CD4-positive, alpha-beta T cell (primary cell): ENCODE data around the gene DDX31. TPM values are rescaled to one million over a fixed set of nuclear protein-coding genes. Genes with fewer than 3 reads are reported as not detected.

Source experiments
- ATAC-seq: fragments of 200-7000 bp; cut with Tn5 transposase; one replicate; pipeline ENCODE4 v1.10.0; 2022; ENCODE audit warnings: mild to moderate bottlenecking; ENCODE audit not compliant: poor library complexity
- CTCF ChIA-PET: fragments of 350-600 bp; sonication (Branson Sonifier 250); formaldehyde crosslinking; loops from one replicate; lab custom pipeline; 2021; ENCODE audit warnings: antibody characterized with exemption, inconsistent platforms; lab: Charles Lee
- POLR2A ChIA-PET: fragments of 350-600 bp; sonication (Branson Sonifier 250); formaldehyde crosslinking; loops from one replicate; lab custom pipeline; 2021; ENCODE audit warnings: antibody characterized with exemption, inconsistent platforms; lab: Charles Lee
- DNase-seq, 14 experiments: peaks; one replicate each; pipeline ENCODE4 v3.0.0-alpha.2; 2013 to 2020; ENCODE audit warnings: mixed read lengths in 2 of 14
- H3K27ac ChIP-seq, 2 donors: one replicate each; pipeline versions ENCODE4 v1.5.1 to v1.7.0; 2013; ENCODE audit warnings: low read length in 2 of 2, low read depth in 1 of 2, mild to moderate bottlenecking in 1 of 2
- H3K27me3 ChIP-seq, 2 experiments: 1 replicate in 1 of 2; 2 replicates in 1 of 2; pipeline versions ENCODE4 v1.6.1 to v1.7.0; 2013; ENCODE audit warnings: low read length in 2 of 2, control low read depth in 1 of 2, mild to moderate bottlenecking in 1 of 2, moderate library complexity in 1 of 2; ENCODE audit not compliant: insufficient read depth in 2 of 2, control insufficient read depth in 1 of 2
- H3K36me3 ChIP-seq: one replicate; pipeline ENCODE4 v1.6.1; 2013; ENCODE audit warnings: low read length, control low read depth; ENCODE audit not compliant: insufficient read depth
- H3K4me1 ChIP-seq: one replicate; pipeline ENCODE4 v1.6.1; 2013; ENCODE audit warnings: low read length, control low read depth; ENCODE audit not compliant: insufficient read depth
- H3K4me3 ChIP-seq: one replicate; pipeline ENCODE4 v1.5.1; 2013; ENCODE audit warnings: mild to moderate bottlenecking, low read length, moderate library complexity
- H3K9me3 ChIP-seq, 2 experiments: 1 replicate in 1 of 2; 2 replicates in 1 of 2; pipeline versions ENCODE4 v1.6.1 to v1.7.0; 2013; ENCODE audit warnings: low read length in 2 of 2, mild to moderate bottlenecking in 2 of 2, control low read depth in 1 of 2, moderate library complexity in 1 of 2; ENCODE audit not compliant: control insufficient read depth in 1 of 2, insufficient read depth in 1 of 2
- H3K27ac Mint-ChIP-seq: one replicate; pipeline ENCODE4 v1.8.0; 2020; ENCODE audit warnings: mixed read lengths
- H3K27me3 Mint-ChIP-seq: one replicate; pipeline ENCODE4 v1.8.0; 2021; ENCODE audit warnings: mixed read lengths
- H3K36me3 Mint-ChIP-seq: one replicate; pipeline ENCODE4 v1.8.0; 2021; ENCODE audit warnings: low read depth, mixed read lengths
- H3K4me1 Mint-ChIP-seq: one replicate; pipeline ENCODE4 v1.8.0; 2021; ENCODE audit warnings: low read depth, mixed read lengths
- H3K4me3 Mint-ChIP-seq: one replicate; pipeline ENCODE4 v1.8.0; 2020; ENCODE audit warnings: mild to moderate bottlenecking, mixed read lengths
- H3K9me3 Mint-ChIP-seq: one replicate; pipeline ENCODE4 v1.8.0; 2020; ENCODE audit warnings: mixed read lengths
- CTCF ChIP-seq: fragments of 200-600 bp; IDR thresholded peaks from one replicate; pipeline ENCODE4 v1.8.0; 2022; ENCODE audit warnings: antibody characterized with exemption, mild to moderate bottlenecking
- intact Hi-C, 2 experiments: fragments of 100-400 bp; cut with DNase I in 1 of 2; cut with micrococcal nuclease in 1 of 2; formaldehyde crosslinking; loops; one replicate each; pipeline versions ENCODE4 v1.15.1 to v1.9.0; 2023 to 2025; cut with DNase I, micrococcal nuclease
- total RNA-seq, 174 experiments: library from RNA in 2 of 174; stranded (reverse) in 2 of 174; gene quantifications; one replicate each; pipeline ENCODE4 v1.2.3 and lab custom pipeline; 2021 to 2026

Gene DDX31
- total RNA-seq, 2 experiments from 2014 or later, result 11.0 to 11.3 TPM

- no peak for ATAC-seq
- POLR2A ChIA-PET, result no interaction called here
These were observed 105.3 kb downstream of the DDX31 start for GRCh38 chr9:132564526-132564925.

GRCh38 chr9:132562306-132562573 lies 107.5 kb downstream of the DDX31 start:
- no peak for ATAC-seq
- CTCF ChIA-PET, result no interaction called here
- H3K4me3 Mint-ChIP-seq, result no peak overlapping the region
- POLR2A ChIA-PET, result no interaction called here
- no peak overlapping the region for H3K27ac ChIP-seq
- no peak overlapping the region for H3K27ac Mint-ChIP-seq
- no peak for TF ChIP-seq CTCF
- DNase-seq, result no peak
- peaks cover 6 to 10% of the 10 kb centered on the region in 2 experiments for H3K27me3 ChIP-seq
- H3K9me3 ChIP-seq, result peaks cover 0 to under 1% of the 10 kb centered on the region in 2 experiments
- H3K36me3 ChIP-seq, result no peaks in the 10 kb centered on the region
- no peaks in the 10 kb centered on the region for H3K4me1 Mint-ChIP-seq
- H3K27me3 Mint-ChIP-seq, result peaks cover 51% of the 10 kb centered on the region
- peaks cover 4% of the 10 kb centered on the region for H3K9me3 Mint-ChIP-seq
- H3K4me1 ChIP-seq, result no peaks in the 10 kb centered on the region
- no peak overlapping the region for H3K4me3 ChIP-seq
- intact Hi-C loops, result no loop called here
- no peaks in the 10 kb centered on the region for H3K36me3 Mint-ChIP-seq

More at GRCh38 chr9:132564526-132564925, 105.3 kb downstream of the DDX31 start:
- DNase-seq, result no peak
- no peak for TF ChIP-seq CTCF
- Mint-ChIP-seq H3K27me3 (peaks cover 42% of the 10 kb centered on the region), H3K4me3 (no peak overlapping the region), H3K36me3 (no peaks in the 10 kb centered on the region), H3K9me3 (peaks cover 2% of the 10 kb centered on the region), H3K27ac (no peak overlapping the region), H3K4me1 (no peaks in the 10 kb centered on the region)
- H3K4me1 ChIP-seq, result no peaks in the 10 kb centered on the region
- peaks cover 5% of the 10 kb centered on the region in 2 experiments for H3K27me3 ChIP-seq
- CTCF ChIA-PET, result no interaction called here
- intact Hi-C loops, result no loop called here
- no peaks in the 10 kb centered on the region for H3K36me3 ChIP-seq
- H3K4me3 ChIP-seq, result no peak overlapping the region
- no peak overlapping the region for H3K27ac ChIP-seq
- H3K9me3 ChIP-seq, result no peaks in the 10 kb centered on the region

GRCh38 chr9:132560616-132561202 lies 109.1 kb downstream of the DDX31 start:
- intact Hi-C loops, result no loop called here
- H3K4me1 ChIP-seq, result no peaks in the 10 kb centered on the region
- ChIA-PET CTCF (no interaction called here), POLR2A (no interaction called here)
- no peak overlapping the region for H3K4me3 ChIP-seq
- no peaks in the 10 kb centered on the region for H3K36me3 ChIP-seq
- H3K36me3 Mint-ChIP-seq, result no peaks in the 10 kb centered on the region
- H3K27ac ChIP-seq, result no peak overlapping the region
- no peaks in the 10 kb centered on the region for H3K4me1 Mint-ChIP-seq
- H3K9me3 ChIP-seq, result peaks cover 0 to 10% of the 10 kb centered on the region in 2 experiments
- H3K9me3 Mint-ChIP-seq, result peaks cover 4% of the 10 kb centered on the region
- no peak for ATAC-seq
- H3K4me3 Mint-ChIP-seq, result no peak overlapping the region
- H3K27me3 ChIP-seq, result peaks cover 9 to 10% of the 10 kb centered on the region in 2 experiments
- no peak for DNase-seq
- H3K27ac Mint-ChIP-seq, result no peak overlapping the region
- no peak for TF ChIP-seq CTCF
- H3K27me3 Mint-ChIP-seq, result peaks cover 45% of the 10 kb centered on the region
